Ishikawa (cell line): Measurements from ENCODE around the gene PLEKHA1.

ENCODE experiments used
- CEBPB ChIP-seq: IDR thresholded peaks from 2 replicates; pipeline ENCODE4 v1.6.1; 2012
- CREB1 ChIP-seq: IDR thresholded peaks from 2 replicates; pipeline ENCODE4 v1.6.1; 2012; ENCODE audit warnings: low read depth
- EGR1 ChIP-seq: IDR thresholded peaks from 2 replicates; pipeline ENCODE4 v1.6.1; 2012
- EP300 ChIP-seq: IDR thresholded peaks from 2 replicates; pipeline ENCODE4 v1.6.1; 2012; ENCODE audit warnings: borderline replicate concordance
- FOXM1 ChIP-seq: IDR thresholded peaks from 2 replicates; pipeline ENCODE4 v1.6.1; 2012; ENCODE audit warnings: low read depth, borderline replicate concordance
- NFIC ChIP-seq: IDR thresholded peaks from 2 replicates; pipeline ENCODE4 v1.6.1; 2012
- RAD21 ChIP-seq: IDR thresholded peaks from 2 replicates; pipeline ENCODE4 v1.6.1; 2012; ENCODE audit warnings: low read depth
- REST ChIP-seq: IDR thresholded peaks from 2 replicates; pipeline ENCODE4 v1.6.1; 2012; ENCODE audit warnings: low read depth, mild to moderate bottlenecking
- TAF1 ChIP-seq: IDR thresholded peaks from 2 replicates; pipeline ENCODE4 v1.6.1; 2012; ENCODE audit warnings: low read depth, mild to moderate bottlenecking
- TCF12 ChIP-seq: IDR thresholded peaks from 2 replicates; pipeline ENCODE4 v1.6.1; 2012; ENCODE audit warnings: low read depth
- TEAD4 ChIP-seq: IDR thresholded peaks from 2 replicates; pipeline ENCODE4 v1.6.1; 2012
- YY1 ChIP-seq: IDR thresholded peaks from 2 replicates; pipeline ENCODE4 v1.6.1; 2012; ENCODE audit warnings: low read depth
- ZBTB7A ChIP-seq: IDR thresholded peaks from 2 replicates; pipeline ENCODE4 v1.6.1; 2012; ENCODE audit warnings: low read depth
- TF ChIP-seq, protein P1 (sequence below): IDR thresholded peaks from 2 replicates; pipeline ENCODE4 v1.6.1; 2012
- TF ChIP-seq, protein P2 (sequence below): IDR thresholded peaks from 2 replicates; pipeline ENCODE4 v1.6.1; 2012

The PLEKHA1 gene

DNA sequence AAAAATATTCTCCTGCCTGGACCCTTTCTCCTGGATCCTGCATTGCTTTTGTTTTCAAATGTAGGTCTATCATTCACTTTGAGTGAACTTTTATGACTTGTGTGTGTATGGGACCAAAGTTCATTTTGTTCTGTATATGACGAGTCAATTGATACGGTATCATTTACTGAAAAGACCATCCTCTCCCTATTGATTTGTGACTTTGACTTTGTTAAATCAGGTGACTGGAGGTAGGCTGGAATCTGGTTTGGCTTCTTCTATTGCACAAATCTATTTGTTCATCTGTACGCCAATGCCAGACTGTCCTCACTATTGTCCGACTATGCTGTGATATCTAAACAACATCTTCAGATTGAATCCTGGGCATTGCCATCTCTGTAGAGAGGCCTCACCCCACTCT lies 74.6 kb downstream of the PLEKHA1 start:
- TF ChIP-seq RAD21 (no peak), TEAD4 (no peak), CREB1 (no peak), REST (no peak), NFIC (no peak), EP300 (no peak), ZBTB7A (no peak), FOXM1 (no peak), YY1 (no peak), TCF12 (no peak), CEBPB (no peak), TAF1 (no peak), EGR1 (no peak)
- TF ChIP-seq, protein P1, sequence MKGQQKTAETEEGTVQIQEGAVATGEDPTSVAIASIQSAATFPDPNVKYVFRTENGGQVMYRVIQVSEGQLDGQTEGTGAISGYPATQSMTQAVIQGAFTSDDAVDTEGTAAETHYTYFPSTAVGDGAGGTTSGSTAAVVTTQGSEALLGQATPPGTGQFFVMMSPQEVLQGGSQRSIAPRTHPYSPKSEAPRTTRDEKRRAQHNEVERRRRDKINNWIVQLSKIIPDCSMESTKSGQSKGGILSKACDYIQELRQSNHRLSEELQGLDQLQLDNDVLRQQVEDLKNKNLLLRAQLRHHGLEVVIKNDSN, result no peak
- TF ChIP-seq, protein P2, sequence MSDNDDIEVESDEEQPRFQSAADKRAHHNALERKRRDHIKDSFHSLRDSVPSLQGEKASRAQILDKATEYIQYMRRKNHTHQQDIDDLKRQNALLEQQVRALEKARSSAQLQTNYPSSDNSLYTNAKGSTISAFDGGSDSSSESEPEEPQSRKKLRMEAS, result no peak

GRCh38 chr10:122450353-122450990 lies 76.0 kb downstream of the PLEKHA1 start:
- no peak for TF ChIP-seq RAD21
- TF ChIP-seq FOXM1, result no peak
- TF ChIP-seq, protein P2, result no peak
- TF ChIP-seq EP300, result no peak
- no peak for TF ChIP-seq ZBTB7A

DNA sequence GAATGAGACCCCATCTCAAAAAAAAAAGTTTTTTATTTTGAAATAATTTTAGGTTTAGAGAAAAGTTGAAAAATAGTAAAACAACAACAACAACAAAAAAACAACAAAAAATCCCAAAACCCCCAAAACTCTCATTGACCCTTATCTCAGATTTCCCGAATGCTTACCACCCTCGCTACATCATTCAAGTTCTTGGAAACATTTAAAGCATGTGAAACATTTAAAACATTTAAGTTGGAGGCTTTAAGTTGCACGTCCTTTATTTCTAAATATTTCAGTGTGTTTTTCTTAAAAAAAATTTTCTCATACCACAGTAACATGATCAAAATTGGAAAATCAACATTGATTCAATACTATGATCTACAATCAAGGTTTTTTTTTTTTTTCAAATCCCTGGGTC lies 79.6 kb downstream of the PLEKHA1 start:
- TF ChIP-seq RAD21 (no peak), TAF1 (no peak), TEAD4 (no peak), EP300 (no peak), YY1 (no peak), CEBPB (no peak), ZBTB7A (no peak), EGR1 (no peak), REST (no peak)
- TF ChIP-seq, protein P1, result no peak

DNA sequence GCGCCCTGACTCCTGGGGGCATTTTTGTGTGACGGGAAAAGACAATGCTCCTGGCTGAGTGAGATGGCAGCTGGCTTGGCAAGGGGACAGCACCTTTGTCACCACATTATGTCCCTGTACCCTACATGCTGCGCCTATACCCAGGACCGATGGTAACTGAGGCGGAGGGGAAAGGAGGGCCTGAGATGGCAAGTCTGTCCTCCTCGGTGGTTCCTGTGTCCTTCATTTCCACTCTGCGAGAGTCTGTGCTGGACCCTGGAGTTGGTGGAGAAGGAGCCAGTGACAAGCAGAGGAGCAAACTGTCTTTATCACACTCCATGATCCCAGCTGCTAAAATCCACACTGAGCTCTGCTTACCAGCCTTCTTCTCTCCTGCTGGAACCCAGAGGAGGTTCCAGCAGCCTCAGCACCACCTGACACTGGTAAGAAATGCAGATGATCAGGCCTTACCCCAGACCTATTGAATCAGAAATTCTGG lies 80.1 kb downstream of the PLEKHA1 start, which contains the start of gene ARMS2:
Gene ARMS2, plus strand, starts transcription at position 51 of the 478 bp plus-strand sequence. Its CDS starts 75 bp downstream, at position 126.
- no peak for TF ChIP-seq EGR1
- TF ChIP-seq REST, result no peak
